Stimulated activated CD8-positive, alpha-beta memory T cell treated with anti-CD3 and anti-CD28 coated beads, Interleukin-2, amount 100 ng/mL, for 48 hours (primary cell): Measurements from ENCODE around the gene GGT5.
"Not testable (repeated sequence)": the region's sequence is repeated elsewhere in the genome, so short reads cannot be mapped to it uniquely, and the experiment has no call there.

Experiments
- DNase-seq, 2 donors: peaks; one replicate each; pipeline ENCODE4 v3.0.0-alpha.2; 2020; ENCODE audit warnings: low read depth in 2 of 2

GGT5 gene

DNA sequence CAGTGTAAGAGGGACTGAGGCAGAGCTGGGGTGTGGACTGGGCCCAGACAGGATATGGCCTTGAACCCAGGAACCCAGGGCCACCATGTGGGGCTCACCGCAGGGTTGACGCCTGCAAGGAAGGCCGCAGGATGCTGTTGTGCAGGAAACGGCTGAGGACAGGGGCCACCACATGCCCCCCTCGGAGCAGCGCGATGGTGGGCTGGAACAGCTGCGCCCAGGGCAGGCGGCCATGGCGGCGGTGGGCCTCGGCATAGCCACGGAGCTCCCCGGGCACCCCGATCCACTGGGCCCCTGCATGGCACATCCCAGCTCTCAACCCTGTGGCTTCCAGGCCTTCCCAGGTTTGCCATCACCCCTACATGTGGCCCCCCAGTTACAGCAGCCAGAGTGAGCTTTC lies 12.2 kb downstream of the GGT5 start:
- no peak for DNase-seq

DNA sequence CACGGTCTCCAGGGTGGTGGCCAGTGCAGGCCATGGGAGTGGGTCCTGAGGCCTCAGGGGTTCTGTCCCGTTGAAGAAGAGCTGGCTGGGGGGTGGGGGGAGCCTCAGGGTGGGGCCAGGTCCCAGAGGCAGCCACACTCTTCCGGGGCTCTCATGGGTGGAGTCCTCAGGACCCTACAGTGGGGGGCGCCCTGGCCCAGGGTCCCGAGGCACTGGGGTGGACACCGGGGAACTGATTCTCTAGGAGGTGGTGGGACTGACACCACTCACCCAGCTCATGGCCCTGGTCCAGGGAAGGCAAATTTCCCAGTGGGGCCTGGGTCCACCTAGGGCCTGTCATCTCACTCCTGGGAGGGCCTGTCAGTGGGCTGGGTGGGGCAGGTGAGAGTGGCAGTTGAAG lies 12.8 kb downstream of the GGT5 start:
- DNase-seq, result no peak

DNA sequence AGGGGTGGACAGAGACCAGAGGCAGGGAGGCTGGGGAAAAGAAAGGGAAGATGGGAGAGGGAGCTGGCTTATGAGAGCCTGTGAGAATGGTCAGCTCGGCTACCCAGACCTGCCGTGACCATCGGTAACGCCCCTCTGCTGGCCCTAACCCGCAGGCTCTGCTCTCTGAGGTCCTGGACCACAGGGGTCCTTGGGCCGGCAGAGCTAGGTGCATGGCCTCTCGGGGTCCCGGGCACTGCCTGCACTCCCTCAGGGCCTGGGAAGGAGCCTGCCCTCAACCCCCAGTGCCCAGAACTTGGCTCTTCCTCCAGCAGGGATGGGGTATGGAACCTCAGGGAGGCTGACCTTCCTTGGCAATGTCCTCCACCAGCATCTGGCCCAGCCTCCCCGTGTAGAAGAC lies 13.2 kb downstream of the GGT5 start:
- DNase-seq, result no peak

DNA sequence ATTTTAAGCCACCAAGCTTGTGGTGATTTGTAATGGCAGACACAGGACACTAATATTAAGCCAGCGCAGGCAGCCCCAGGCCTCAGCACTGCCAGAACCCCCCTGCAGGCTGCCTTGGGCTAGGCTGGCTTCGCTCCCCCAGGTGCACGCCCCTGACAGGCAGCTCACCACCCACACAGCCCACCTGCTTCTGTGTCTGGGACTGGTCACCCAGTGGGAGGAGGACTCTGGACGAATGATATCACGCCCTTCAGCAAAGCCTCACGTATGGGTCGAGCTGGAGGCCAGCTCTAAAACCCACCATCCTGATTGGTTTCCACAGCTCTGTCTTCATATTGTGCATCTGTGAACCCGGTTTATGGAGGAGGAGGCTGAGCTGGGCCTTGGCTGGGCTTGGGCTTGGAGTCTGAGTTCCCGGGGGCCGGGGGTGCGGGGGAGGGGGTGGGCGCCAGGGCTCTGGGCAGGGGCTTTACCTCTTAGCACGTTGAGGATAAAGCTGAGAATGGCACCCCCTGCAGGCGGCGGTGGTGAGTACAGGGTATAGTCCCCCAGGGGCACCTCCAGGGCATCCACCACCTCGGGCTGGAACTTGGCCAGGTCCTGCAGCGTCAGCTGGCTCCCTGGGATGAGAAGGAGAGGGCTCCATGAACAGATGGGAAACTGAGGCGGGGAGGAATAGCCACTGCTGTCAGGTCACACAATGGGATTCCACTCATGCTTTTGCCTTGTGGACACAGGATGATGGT lies 13.8 kb downstream of the GGT5 start:
- DNase-seq, result peak; percentile 54 to 67

DNA sequence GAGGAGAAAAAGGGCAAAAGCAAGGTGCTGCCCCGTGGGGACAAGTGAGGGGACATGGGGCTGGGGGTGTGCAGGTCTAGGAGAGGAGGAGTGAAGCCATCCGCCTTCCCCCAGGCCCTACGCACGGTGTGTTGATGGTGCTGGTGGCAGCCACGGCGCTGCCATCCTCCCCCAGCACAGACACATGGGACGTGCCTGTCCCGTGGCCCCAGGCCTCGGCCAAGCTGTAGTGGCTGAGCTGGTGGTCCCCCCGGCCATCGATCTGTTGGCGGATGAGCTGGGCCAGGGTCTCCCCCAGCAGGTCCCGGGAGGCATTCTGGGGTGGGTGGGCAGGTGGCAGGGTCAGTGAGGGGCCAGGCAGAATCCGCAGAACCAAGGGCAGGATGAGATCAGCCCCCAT lies 18.9 kb downstream of the GGT5 start:
- no peak for DNase-seq

DNA sequence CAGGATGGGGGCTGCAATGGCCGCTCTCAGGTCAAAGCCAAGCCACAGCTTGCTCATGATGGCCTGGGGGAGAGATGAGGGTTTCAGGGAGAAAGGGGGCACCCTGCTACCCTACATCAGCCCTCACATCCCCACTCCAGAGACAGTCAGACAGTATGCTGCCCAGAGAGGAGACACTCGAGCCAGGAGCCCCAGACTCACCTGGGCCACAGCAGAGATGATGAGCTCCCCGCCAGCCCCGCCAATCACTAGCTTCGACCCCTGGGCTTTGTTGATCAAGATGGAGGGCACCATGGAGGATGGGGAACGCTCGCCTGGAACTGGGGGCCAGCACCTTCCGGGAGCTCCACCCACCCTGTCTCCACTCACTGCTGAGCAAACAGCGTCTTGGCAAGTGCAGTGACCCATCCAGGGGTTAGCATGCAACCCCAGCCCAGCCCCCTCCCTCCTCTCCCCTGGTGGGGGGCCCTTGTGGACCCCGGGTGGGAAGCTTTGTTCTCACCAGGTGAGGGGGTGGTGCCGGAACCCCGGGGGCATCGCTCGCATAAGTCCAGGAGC lies 19.8 kb downstream of the GGT5 start:
- DNase-seq, result no peak

DNA sequence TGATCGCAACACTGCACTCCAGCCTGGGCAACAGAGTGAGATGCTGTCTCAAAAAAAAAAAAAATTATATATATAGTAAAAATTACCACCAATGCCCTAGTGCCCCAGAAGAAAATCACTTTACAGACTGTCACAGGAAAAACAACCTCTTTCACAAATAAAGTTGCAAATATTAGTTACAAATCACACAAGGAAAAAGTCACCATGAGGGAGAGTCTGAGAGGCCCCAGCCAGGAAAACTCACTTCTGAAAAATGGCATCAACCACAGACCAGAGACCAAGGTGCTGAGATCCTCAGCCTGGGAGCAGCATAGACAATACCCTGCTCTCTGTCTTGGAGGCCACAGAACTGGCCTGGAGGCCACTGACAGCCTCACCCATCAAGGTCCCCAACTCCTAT lies 20.4 kb downstream of the GGT5 start:
- DNase-seq, result no peak

DNA sequence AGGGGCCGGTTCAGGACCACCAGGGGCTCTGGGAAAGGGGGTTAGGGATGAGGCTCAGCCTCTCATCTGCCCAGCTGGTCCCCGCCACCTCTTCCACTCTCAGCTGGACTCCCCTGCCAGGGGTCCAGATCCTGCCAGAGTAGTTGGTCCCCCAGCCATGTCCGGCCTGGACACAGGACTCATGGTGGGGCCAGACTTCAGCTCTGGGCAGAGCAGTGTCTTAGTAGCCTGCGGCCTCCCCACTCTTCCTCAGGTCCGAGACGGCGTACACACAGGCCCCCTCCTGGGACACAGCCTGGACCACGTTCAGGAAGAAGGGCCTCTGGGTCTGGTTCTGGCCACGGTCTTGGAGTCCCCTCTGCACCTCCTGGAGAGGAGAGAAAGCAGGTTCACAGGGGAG lies 25.1 kb downstream of the GGT5 start:
- no peak for DNase-seq

DNA sequence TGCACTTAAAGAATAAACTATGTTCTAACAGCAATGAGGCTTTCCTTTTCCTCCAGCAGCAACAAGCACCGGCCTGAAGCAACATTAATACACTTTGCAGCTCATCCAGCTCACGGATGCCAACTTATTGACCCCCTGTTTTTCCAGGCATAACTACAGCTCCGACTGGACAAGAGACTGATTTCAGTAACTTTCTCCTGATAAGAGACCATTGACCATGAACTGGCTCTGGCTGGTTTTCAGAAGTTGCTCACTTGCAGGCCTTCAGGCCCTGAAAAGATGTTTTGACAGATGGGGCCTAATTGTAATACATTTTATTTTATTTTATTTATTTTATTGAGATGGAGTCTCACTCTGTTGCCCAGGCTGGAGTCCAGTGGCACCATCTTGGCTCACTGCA lies 27.5 kb downstream of the GGT5 start:
- DNase-seq, result no peak

DNA sequence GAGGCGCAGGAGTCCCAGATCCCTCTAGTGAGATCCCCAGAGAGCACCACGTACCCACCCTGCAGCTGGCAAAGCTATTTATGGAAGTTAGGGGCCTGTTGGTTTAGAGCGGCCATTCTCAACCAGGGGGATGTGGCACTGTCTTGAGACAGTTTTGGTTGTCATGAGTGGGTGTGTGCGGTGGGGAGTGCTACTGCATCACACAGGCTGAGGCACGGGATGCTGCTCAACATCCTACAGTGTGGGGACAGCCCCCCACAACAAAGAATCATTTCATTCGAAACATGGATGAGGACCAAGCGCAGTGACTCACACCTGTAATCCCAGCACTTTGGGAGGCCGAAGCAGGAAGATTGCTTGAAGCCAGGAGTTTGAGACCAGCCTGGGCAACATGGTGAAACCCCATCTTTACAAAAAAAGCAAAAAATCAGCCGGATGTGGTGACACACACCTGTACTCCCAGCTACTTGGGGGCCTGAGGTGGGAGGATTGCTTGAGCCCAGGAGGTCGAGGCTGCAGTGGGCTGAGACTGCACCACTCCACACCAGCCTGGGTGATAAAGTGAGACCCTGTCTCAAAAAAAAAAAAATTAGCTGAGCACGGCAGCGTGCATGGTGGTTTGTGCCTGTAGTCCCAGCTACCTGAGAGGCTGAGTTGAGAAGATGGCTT lies 28.2 kb downstream of the GGT5 start:
- peak in 1 of 2 donors; percentile 19 for DNase-seq

DNA sequence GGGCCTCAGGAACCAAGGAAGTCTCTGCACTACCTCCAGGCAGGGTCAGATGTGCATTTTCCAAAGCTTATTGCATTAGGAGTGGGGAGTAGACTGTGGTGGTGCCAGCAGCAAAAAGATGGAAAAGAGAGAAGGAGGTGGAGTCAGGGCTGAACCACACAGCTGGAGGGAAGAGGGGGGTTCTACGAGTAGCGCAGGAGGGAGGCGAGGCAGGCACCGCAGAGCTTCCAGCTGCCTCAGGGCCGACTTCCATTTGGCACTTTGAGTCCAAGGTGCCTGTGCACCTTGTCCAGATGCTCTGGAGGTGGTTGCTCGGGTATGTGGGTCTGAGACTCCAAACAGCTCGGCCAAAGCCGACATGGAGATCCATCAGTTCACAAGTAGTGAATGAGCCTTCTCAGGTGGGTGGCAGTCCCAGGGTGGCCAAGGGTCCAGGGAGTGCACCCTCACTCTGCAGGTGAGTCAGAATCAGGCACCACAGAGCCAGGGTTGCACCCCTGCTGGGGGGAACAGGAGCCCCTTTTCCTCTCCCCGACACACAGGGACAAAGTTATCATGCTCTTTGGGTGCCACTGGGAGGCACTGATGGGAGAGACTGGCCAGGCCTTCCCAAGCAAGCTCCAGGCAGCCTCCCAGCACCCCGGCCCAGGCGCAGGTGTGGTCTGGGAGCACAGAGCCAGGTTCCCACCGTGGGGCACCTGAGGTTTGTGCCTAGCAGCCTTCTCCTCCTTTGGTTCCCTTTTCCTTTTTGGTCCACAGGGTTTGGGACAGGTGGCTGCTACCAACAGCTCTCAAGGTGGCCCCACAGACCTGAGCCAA lies 30.2 kb downstream of the GGT5 start:
- DNase-seq, result no peak

DNA sequence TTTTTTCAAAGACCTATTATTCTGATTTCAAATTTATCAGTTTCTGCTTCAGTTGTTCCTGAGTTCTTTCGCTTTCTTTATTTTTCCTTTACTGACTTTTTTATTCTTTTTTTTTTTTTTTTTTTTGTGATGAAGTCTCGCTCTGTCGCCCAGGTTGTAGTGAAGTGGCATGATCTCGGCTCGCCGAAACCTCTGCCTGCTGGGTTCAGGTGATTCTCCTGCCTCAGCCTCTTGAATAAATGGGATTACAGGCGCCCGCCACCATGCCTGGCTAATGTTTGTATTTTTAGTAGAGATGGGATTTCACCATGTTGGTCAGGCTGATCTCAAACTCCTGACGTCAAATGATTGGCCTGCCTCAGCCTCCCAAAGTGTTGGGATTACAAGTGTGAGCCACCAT lies 31.8 kb downstream of the GGT5 start:
- not testable (repeated sequence) for DNase-seq

DNA sequence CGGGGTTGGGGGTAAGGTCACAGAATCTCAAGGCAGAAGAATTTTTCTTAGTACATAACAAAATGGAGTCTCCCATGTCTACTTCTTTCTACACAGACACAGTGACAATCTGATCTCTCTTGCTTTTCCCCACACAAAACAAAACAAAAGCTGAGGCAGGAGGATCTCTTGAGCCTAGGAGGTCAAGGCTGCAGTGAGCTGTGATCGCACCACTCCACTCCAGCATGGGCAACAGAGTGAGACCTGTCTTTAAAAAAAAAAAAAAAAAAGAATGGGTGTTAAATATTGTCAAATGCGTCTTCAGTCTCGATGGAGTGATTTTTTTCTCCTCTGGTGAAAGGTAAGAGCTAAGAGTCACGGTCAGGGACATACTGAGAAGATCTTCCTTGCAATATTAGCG lies 33.2 kb downstream of the GGT5 start:
- not testable (repeated sequence) for DNase-seq

DNA sequence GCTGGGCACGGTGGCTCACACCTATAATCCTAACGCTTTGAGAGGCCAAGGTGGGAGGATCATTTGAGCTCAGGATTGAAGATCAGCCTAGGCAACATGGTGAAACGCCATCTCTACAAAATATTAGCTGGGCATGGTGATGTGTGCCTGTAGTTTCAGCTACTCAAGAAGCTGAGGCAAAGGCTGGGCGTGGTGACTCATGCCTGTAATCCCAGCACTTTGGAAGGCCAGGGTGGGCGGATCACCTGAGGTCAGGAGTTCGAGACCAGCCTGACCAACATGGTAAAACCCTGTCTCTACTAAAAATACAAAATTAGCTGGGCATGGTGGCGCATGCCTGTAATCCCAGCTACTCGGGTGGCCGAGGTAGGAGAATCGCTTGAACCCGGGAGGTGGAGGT lies 34.5 kb downstream of the GGT5 start:
- DNase-seq, result not testable (repeated sequence)

DNA sequence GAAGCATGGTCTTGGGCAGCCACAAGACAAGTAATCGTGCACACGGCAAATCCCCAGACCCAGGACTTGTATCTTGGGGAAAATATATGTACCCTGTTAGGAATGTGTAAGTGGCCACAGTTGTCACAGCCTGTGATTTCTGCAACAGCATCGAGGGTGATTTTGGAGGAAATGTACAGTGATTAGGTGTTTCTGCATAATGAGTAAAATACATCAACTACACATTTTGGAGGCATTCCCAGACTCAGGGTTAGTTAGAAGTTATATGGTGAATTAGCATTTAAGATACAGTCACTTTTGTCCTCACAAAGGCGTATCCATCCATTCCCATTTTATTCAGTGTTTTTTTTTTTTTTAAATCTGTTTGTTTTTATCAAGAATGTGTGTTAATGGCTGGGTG lies 35.2 kb downstream of the GGT5 start:
- no peak for DNase-seq

DNA sequence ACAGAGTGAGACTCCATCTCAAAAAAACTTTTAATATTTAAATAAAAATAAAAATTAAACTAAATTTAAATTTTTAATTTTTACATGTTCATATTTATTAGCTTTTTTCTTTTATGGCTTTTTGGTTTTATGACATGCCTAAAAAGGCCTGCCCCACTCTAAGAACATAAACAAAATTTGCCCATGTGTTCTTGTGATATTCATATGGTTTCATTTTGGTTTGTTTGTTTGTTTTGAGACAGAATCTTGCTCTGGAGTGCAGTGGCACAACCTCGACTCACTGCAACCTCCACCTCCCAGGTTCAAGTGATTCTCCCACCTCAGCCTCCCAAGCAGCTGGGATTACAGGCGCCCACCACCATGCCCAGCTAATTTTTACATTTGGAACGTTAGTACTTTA lies 35.9 kb downstream of the GGT5 start:
- DNase-seq, result no peak

DNA sequence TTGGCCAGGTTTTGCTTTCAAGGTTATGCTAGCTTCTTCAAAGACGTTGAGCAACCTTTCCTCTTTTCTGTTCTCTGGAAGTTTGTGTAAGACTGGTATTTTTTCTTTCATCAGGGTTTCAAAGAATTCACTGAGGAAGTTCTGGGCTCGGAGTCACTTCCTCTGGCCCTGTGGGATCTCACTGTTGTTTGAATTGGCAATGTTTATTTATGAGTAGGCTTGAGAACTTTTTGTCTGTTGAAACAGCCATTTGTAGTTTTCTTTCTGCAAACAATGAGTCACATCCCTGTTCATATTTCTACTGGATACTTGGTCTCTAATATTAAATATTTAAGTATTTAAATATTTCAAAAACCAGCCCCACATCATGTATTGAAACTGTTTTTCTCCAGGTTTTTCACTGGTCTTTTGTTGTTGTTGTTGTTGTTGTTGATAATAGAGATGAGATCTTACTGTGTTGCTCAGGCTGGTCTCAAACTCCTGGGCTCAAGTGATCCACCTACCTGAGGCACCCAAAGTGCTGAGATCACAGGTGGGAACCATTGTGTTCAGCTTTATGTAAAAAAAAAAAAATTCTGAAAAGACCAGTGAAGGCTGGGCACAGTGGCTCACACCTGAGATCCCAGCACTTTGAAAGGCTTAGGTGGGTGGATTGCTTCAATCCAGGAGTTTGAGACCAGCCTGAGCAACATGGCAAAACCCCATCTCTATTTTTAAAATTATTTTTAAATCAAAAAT lies 36.7 kb downstream of the GGT5 start:
- DNase-seq, result no peak

DNA sequence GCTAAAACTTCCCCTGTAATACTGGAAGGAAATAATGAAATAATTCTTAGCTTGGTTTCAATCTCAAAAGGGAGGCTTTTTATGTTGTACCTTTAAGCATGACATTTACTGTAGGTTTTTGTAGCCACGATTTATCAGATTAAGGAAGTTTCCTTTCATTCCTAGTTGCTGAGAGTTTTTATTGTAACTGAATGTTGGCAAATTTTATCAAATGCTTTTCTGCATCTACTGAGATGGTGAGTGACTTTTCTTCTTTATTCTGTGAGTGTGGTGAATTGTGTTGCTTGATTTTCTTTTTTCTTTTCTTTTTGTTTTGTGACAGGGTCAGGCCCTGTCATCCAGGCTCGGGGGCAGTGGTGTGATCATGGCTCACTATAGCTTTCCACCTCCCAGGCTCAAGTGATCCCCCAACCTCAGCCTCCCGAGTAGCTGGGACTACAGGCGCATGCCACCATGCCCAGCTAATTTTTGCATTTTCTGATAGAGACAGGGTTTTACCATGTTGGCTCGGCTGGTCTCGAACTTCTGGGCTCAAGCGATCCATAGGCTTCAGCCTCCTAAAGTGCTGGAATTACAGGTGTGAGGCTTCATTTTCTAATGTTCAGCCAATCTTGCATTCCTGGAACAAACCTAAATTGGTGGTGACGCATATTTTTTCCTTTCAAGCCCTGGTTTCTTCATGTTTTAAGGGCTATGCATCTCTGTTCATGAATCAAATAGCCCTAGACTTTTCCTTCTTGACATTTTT lies 37.4 kb downstream of the GGT5 start:
- no peak for DNase-seq

DNA sequence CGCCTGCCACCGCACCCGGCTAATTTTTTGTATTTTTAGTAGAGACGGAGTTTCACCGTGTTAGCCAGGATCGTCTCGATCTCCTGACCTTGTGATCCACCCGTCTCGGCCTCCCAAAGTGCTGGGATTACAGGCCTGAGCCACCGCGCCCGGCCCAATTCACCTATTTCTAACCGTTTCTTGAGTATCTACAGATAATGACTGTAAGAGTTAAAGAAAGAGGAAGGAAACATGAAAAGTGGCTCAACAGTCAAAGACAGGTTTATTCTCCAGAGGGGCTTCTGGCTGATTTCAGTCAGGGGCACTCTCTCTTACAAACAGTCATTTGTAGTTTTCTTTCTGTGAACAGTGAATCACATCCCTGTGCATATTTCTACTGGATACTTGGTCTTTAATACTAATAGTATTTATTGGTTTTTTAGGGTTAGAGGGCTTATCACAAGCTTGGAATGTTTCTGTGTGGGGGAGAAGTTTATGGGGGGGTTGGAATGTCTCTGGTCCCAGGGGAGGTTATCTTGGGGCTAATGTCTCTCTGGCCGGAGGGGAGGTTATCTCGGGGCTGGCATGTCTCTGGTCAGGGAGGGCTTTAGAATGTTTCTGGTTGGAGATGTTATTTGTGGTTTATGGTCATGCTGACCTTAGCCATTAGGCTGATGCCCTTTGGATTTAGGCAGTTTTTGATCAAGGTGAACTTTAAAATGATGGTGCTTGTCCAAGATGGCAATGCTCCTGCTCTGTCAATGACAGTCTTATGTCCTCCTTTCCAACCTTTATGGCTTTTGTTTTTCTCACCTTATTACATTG lies 38.2 kb downstream of the GGT5 start:
- DNase-seq, result not testable (repeated sequence)
